Measurements from ENCODE around the gene CA10.

The CA10 gene

DNA sequence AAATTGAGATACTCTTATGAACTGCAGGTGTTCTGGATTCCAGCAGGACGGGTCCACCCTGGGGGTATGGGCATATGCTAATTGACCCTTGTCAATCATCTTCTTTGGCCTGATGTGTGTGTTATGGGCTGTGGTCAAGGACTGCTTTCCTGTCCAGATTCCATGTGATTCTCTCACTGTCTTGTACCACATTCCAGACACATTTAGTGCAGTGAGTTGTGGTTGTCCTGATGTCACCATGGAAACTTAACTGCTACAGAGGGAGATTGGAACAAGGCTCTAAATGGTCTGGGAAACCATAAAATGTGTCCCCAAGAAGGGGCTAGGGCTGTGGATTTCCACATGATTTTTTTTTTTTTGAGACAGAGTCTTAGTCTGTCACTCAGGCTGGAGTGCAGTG, 530.7 kb downstream of the CA10 start:
- no peak overlapping the region for H3K4me3 ChIP-seq (ENCODE audit: low read depth, low read length)
- TF ChIP-seq, protein P1, sequence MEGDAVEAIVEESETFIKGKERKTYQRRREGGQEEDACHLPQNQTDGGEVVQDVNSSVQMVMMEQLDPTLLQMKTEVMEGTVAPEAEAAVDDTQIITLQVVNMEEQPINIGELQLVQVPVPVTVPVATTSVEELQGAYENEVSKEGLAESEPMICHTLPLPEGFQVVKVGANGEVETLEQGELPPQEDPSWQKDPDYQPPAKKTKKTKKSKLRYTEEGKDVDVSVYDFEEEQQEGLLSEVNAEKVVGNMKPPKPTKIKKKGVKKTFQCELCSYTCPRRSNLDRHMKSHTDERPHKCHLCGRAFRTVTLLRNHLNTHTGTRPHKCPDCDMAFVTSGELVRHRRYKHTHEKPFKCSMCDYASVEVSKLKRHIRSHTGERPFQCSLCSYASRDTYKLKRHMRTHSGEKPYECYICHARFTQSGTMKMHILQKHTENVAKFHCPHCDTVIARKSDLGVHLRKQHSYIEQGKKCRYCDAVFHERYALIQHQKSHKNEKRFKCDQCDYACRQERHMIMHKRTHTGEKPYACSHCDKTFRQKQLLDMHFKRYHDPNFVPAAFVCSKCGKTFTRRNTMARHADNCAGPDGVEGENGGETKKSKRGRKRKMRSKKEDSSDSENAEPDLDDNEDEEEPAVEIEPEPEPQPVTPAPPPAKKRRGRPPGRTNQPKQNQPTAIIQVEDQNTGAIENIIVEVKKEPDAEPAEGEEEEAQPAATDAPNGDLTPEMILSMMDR (IDR thresholded peaks at IDR 0.05; ENCODE audit: low read depth, low read length), result no peak

DNA sequence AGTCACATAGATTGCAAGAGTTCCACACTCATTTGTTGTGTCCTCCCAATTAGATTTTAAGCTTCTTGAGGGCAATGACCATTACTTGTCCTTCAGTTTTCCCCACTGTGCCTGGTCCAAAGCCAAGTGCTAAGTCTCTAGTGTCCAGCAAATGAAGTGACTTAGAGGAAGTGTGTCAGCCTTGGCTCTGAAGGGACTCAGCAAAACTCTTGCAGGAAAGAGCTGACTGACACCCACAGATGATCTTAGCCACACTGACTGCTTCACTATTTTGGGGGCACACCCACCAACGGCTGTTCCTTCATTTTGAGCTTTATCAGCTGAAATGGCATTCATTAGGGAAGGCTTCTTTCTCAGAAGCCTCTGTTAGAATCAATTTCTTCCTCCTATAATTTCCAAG, 540.0 kb downstream of the CA10 start:
- H3K4me3 ChIP-seq (ENCODE audit: low read depth, low read length), result no peak overlapping the region
- TF ChIP-seq, protein P1 (IDR thresholded peaks at IDR 0.05; ENCODE audit: low read depth, low read length), result no peak

DNA sequence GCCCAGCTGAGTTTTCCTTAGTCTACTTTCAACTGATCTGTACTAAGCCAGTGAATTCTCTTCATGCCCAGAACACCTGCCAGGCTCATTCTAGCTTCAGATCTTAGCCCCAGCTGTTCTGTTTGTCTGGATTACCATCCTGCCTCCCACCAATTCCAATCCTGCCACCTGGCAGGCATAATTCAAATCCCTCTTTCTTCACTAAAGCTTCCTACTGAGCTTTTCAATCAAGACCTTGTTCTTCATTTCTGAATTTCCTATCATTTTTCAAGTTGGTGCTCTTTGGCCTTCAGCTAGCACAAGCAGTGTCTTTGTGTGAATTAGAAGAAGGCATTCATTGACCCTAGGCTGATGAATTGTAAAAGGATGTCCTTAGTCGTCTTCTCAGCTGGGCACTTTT, 540.5 kb downstream of the CA10 start:
- TF ChIP-seq, protein P1 (IDR thresholded peaks at IDR 0.05; ENCODE audit: low read depth, low read length), result no peak
- H3K4me3 ChIP-seq (ENCODE audit: low read depth, low read length), result no peak overlapping the region

DNA sequence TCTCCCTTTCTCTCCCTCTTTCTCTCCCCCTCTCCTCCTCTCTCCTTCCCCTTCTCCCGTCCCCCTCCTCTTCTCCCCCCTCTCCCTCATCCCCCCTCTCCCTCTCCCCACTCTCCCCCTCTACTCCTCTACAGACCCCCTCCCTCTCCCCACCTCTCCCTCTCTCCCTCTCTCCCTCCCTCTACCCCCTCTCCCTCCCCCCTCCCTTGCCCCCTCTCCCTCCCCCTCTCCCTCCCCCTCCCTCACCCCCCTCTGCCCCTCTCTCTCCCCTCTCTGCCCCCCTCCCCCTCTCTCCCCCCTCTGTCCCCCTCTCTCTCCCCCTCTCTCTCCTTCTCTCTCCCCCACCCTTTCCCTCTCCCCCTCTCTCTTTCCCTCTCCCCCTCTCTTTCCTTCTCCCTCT, 545.3 kb downstream of the CA10 start:
- H3K4me3 ChIP-seq (ENCODE audit: low read depth, low read length), result no peak overlapping the region
- TF ChIP-seq, protein P1 (IDR thresholded peaks at IDR 0.05; ENCODE audit: low read depth, low read length), result no peak

DNA sequence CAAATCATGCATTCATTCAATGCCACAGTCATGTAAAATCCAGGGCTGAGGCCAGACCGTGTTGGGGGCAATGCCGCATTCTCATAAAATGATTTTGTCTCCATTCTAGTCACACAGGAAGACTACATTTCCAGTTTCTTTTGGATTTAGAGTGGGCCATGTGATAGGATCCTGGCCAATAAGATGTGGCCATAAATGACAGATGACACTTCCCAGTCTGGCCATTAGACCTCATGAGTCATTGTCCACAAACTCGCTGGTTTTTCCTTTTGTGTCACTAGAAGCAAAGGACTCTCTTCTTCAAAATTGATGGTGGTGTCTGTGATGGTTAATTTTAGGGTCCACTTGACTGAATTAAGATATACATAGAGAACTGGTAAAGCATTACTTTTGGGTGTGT, 545.8 kb downstream of the CA10 start:
- TF ChIP-seq, protein P1 (IDR thresholded peaks at IDR 0.05; ENCODE audit: low read depth, low read length), result no peak
- no peak overlapping the region for H3K4me3 ChIP-seq (ENCODE audit: low read depth, low read length)

DNA sequence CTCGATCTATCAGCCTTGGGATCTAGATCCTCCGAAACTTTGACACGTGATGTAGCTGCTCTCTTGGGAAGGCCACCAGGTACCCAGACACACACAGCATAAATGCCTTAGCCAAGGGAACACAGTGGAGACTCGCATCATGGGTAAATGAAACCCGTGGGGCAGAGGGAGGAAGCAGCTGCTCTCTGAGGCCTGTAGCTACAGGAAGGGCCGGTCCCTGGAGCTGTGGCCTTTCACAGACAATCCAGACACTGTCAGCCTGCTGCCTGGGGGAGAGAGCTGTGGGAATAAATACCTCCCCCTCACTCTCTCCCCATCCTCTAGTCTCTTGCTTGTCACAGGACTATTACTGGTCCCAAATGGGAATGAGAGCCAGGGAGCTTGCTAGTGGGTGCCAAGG, 546.9 kb downstream of the CA10 start:
- TF ChIP-seq, protein P1 (IDR thresholded peaks at IDR 0.05; ENCODE audit: low read depth, low read length), result no peak
- no peak overlapping the region for H3K4me3 ChIP-seq (ENCODE audit: low read depth, low read length)

DNA sequence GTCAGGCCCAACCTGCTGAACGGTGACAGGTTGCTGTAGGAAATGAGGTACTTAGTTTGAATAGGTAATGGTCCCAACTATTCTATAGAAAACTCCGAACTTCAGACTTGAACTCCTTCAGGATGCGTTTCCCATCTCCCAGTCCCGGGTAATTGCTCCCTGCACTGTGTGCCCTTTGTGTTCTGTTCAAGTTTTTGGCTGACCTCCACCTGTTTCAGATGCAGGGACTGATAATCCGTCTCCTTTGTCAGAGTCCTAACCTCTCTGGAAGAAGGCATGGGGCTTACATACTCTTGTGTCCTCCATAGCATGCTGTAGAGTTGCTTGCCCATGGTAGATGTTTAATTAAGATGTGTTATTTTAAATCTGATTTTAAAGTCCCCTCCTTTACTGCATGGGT, 547.7 kb downstream of the CA10 start:
- no peak overlapping the region for H3K4me3 ChIP-seq (ENCODE audit: low read depth, low read length)
- TF ChIP-seq, protein P1 (IDR thresholded peaks at IDR 0.05; ENCODE audit: low read depth, low read length), result no peak

Data from WI38 (cell line).